Measurements from ENCODE around the gene KDM1A.
A peak's percentile ranks its signal among the peaks of the same experiment; 100 is the strongest.

The KDM1A gene

DNA sequence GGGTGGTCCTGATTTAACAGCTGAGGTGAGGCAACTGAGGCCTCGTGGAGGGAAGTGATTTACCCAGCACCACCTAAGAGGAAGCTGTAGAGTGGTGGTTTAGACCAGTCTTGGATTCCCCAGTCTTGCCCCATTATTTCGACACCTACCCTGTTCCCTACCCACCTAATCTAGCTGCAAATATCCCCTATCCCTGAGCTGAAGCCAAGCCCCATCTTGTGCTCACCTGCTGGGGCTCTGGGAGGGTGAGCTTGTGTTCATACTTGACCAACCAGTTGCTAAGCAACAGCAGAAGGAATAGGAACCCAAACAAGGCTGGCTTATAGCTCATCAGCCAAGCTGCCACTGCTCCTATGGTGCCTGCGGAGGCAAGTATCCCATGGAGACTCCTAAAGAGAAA is 5.6 kb upstream of the KDM1A start:
- DNase-seq (ENCODE audit: low read depth) = no peak

DNA sequence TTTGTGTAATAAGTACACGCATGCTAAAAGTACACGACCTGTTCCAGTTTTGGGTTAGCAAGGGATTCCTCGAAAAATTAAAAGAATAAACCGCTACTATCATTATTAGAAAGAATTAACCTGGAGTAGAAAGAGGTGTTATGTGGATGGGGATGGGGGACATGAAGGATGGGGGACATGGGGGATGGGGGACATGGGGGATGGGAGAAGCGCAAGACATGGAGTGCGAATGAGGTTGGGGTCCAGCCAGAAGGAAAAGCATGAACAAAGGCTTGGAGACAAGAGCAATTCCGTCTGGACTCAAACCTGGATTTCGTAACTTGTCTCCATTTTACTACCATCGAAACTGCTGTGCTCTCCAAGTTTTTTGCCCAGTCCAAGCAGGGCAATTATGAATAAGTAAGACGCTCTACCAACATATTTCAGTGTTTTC is 591 bp upstream of the KDM1A start:
- no peak for DNase-seq (ENCODE audit: low read depth)

DNA sequence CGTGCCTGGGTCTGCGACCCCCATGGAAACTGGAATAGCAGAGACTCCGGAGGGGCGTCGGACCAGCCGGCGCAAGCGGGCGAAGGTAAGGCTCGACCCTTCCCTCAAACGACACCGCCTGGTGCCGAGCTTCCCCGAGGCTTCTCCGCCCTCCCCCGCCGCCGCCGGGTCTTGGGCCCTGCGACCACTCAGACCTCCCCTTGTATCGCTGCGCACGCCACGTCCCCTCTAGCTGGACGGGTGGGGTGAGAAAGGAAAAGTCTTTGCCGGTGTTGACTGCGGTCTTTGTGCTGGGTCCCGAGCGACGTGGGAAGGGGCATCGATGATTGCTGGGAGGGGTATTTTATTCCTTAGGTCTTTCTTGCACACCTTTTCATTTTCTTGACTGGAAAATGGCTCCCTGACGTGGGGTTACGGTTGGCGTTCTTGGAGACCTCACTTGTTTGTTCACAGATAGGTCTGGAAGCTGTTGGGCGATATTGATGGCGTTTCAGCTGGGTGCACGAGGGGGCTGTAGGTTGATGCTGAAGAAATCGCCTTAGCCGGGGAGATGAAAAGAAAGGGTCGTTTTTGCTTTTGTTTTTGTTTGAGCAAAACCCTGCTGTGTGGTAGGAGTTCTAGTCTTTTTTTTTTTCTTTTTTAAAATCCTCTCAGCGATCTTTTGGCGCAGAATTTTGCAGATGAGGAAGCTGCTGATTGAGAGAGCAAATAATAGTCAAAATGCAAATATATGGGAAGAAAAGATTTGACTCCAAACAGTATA is 776 bp downstream of the KDM1A start:
- DNase-seq (ENCODE audit: low read depth) = peak; percentile 1

DNA sequence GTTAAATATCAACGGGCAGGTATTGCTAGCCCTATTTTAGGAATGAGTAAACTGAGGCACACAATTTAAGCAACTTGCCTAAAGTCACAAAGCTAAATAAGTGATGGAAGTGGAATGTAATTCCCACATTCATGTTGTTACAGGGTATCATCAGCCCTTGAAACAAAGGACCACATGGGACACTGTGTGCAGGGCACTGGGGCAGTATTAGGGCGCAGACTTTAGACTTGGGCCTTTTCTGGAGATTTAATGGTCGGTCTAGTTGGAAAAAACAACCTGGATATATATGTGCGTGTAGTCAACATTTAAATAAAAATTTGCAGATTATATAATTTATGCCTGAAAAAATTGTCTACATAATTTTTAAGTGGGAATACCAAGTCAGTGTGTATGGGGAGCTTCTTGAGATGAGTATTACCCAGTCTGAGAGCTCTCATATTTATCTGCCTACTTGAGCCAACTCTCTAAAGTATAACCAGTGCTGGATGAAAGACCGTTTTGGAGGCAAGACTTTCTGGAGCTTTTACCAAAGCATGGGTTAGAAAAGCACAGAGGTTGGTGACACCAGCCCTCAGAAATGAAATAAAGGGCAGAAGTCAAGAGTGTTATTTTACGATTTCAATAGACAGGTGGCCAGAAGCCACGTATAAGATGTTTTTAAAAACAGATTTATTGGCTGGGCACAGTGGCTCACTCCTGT is 1.6 kb downstream of the KDM1A start:
- no peak for DNase-seq (ENCODE audit: low read depth)

DNA sequence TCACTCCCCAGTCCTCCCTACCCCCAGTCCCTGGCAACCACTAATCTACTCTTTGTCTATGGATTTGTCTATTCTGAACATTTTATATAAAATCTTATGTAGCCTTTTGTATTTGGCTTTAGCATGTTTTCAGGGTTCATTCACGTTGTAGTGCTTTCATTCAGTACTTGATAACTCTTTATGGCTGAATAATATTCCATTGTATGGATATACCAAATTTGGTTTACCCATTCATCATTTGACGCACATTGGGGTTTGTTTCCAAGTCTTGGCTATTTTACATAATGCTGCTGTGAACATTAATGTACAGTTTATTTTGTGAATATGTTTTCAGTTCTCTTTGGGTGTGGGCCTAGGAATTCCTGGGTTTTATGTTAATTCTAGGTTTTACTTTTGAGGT is 2.6 kb downstream of the KDM1A start:
- DNase-seq (ENCODE audit: low read depth) = no peak

DNA sequence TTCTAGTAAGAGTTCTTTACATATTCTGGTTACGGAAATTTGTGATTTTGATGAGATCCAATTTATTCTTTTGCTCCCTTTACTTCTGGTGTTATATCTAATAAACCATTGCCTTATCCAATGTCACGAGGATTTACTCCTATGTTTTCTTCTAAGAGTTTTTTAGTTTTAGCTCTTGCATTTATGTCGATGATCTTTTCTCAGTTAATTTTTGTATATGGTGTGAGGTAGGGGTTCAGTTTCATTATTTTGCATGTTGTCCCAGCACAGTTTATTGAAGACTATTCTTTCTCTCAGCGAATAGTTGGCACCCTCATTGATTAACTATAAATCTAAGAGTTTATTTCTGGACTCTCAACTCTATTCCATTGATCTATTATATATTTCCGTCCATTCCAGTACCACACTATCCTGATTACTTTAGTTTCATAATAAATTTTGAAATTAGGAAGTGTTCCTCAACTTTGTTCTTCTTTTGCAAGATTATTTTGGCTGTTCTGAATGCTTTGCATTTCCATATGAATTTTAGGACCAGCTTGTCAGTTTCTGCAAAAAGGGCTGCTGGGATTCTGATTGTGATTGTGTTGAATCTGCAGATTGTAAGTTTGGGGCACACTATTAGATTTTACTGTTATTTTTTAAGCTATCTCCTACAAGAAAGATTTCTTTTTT is 4.0 kb downstream of the KDM1A start:
- no peak for DNase-seq (ENCODE audit: low read depth)

DNA sequence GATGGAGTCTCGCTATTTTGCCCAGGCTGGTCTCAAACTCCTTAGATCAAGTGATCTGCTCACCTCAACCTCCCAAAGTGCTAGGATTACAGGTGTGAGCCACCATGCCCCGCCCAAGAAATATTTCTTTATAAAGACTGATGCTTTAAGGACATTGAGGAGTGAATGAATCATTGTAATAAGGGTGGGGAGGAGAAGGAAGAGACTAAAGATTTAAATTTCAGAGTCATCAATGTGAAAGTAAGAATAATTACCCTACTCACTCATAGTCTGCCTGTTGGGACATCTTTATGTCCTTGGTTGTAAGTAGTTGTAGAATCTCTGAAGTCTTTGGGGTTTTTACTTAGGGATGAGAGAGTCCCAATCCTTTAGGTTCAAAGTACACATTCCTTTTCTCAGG is 7.3 kb downstream of the KDM1A start:
- DNase-seq (ENCODE audit: low read depth) = no peak

DNA sequence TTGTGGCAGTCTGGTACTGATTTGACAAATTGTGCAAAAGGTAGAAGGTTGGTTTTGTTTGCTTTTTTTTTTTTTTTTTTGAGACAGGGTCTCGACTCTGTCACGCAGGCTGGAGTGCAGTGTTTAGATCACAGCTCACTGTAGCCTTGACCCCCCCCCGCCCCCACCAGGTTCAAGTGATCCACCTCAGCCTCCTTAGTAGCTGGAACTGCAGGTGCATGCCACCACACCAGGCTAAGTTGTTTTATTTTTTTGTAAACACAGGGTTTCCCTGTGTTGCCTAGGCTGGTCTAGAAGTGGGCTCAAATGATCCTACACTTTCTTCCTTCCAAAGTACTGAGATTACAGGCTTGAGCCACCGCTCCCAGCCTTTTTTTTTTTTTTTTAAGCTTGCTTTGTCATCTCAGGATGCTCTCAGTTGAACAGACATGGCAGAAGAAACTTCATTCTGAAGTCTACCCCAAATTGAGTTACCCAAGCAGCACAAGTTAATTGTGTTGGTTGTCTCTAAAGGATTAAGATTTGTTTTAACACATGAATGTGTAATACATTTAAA is 8.2 kb downstream of the KDM1A start:
- no peak for DNase-seq (ENCODE audit: low read depth)

DNA sequence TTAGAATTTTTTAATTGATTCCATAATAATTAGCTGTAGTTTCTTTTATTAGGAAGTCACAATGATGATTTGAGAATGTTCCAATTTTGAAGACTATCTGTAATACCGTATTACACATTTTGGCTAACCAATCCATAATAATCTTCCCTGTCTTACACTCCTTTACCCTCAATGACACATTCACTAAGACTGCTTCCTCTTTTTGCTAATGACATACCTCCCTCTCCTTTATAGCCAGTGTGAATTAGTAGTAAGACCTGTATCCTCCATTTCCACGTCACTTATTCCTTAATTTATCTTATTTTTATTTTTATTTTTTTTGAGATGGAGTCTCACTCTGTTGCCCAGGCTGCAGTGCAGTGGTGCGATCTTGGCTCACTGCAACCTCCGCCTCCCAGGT is 10.1 kb downstream of the KDM1A start:
- no peak for DNase-seq (ENCODE audit: low read depth)

DNA sequence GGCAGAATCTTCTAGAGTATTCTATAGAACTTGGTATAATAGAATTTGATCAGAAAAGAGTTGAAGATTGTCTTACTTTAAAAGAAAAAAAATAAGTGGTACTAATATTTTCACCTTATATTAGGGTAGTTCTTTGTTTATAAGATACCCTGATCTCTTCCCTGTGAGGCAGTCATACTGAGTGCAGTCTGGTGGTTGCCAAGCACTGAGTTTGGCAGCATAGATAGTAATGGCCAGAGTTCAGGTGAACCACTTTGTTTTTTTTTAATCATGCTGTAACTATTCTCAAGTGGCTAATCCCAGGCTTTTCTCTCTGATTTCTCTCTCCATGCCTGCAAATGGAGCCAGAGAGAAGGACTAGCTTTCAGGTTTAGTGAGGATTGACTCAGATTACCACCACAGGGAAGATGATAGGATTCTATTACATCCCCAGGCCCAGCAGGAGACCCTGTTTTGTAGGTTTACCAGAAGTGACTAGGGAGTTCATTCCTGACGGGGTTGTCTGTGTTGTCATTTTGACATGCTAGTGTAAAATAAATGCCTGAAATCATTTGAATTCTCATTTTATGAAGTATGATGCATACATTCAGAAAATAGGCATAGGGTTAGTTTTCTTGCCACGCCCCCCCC is 16.7 kb downstream of the KDM1A start:
- DNase-seq (ENCODE audit: low read depth) = no peak

DNA sequence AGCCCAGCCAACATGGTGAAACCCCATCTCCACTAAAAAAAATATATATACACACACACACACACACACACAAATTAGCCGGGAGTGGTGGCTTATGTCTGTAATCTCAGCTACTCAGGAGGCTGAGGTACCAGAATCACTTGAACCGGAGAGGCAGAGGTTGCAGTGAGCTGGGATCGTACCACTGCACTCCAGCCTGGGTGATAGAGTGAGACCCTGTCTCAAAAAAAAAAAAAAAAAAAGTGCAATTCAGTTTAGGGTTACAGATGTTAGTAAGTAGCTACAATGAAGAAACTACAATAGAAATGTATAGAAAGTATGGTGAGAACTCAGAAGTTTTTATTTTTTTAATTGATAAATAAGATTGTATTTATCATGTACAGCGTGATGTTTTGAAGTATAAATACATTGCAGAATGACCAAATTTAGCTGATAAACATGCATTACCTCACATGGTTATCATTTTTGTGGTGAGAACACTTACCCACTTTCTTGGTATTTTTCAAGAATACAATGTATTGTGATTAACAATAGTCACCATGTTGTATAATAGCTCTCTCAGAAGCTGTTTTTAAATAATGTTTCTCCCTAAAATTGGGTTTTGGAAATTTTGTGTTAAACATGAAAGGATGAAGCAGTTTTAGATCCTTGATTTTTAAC is 17.9 kb downstream of the KDM1A start:
- no peak for DNase-seq (ENCODE audit: low read depth)

DNA sequence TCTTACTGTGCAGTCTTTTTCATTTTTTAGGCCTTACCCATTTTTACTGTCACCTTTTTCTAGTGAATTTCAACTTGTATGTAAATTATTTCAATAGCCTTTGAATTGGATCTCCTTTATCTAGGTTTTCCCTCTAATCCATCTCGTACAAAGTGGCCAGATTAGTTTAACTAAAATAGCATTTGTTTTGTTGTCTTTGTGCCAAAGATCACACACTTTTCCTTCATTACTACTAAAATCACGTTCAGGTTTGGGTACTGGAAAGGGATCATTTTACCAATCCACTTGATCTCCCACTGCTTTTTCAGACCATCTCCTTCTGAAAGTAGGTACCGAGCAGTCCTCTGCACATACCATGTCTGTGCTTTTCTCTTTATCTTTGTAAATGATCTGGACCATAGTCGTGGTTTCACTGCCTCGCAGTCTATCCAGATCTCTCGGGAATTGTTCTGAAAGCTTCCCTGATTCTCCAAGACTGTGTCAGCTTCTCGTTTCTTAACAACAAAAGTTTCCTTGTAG is 20.1 kb downstream of the KDM1A start:
- no peak for DNase-seq (ENCODE audit: low read depth)

DNA sequence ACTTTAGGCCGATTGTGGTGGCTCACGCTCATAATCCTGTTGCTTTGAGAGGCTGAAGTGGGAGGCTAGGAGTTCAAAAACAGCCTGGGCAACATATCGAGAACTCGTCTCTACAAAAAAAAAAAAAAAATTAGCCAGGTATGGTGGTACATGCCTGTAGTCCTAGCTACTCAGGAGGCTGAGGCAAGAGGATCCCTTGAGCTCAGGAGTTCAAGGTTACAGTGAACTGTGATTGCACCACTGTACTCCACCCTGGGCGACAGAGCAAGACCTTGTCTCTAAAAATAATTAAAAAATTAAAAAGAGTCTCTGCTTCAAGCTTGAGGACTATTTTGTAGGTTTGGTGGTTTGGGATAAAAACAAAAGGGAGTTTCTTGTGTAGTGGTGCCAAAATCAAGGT is 21.2 kb downstream of the KDM1A start:
- no peak for DNase-seq (ENCODE audit: low read depth)

DNA sequence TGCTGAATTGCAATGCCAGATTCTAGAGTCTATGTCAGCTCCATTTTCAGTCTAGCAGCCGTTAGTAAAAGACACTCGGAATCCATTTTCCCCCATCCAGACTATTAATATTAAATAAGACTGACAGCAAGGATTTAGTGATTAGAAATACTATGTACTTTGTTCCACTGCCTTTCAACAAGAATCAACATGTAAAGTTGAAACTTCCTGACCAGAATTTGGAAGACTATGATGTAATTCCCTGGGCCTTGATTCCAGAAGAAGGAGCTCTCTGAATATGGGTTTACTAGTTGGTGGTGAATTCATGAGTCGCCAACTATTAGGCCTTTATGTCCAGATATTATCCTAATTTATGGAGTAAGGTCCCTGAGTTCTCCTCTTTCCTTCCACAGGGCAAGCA is 24.8 kb downstream of the KDM1A start:
- DNase-seq (ENCODE audit: low read depth) = no peak

DNA sequence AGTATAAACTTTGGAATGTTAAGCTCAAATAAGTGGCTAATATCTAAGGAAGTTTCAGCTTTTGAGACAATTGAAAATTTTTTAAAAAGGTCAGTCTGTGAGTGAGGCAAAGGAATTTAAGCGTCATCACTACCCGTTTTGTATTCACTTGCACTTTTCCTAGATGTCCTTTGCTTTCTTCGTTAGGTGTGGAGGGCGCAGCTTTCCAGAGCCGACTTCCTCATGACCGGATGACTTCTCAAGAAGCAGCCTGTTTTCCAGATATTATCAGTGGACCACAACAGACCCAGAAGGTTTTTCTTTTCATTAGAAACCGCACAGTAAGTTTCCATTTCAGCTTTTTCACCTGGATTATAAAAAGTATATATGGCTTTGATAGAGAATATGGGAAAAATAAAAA is 30.9 kb downstream of the KDM1A start:
- DNase-seq (ENCODE audit: low read depth) = no peak

DNA sequence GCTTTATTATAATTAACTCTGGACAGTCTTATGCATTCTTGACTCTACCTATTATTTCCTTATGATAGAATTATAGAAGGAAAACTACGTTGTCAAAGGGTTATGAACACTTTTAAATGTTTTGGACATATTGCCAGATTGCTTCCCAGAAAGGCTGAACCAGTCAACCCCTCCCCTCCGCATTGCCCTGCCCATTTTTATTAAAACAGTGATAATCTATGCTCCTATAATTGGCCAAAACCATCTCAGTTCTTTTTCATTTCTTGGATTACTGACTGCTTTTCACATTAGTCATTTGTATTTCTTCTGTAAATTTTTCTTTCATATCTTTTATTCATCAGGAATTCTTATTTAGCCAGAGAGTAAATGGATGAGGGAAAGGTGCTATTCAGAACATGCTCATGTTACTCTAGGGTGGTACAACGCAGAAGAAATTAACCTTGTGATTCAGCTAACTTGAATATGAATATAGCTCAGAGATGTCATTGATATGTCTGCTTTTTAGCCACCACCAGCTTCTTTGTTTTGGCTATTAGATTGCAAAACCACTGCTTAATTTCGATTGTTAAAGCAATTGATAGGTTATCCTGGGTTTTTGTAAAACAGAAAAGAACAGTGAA is 32.1 kb downstream of the KDM1A start:
- DNase-seq (ENCODE audit: low read depth) = no peak

DNA sequence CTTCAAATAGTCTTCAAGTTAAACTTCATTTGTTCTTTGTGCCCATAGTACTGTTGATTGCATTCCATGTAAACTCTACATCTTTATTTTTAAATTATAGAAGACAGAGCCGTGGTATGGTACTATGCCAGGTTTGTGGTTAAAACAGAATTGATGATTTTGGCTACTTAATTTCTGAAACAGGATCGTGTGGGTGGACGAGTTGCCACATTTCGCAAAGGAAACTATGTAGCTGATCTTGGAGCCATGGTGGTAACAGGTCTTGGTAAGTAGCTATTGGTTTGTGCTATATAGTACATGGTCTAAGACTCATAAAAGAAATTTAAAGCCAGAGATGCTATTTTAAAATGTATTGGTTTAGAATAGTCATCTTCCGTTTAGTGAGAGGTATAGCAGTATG is 38.0 kb downstream of the KDM1A start:
- DNase-seq (ENCODE audit: low read depth) = no peak

DNA sequence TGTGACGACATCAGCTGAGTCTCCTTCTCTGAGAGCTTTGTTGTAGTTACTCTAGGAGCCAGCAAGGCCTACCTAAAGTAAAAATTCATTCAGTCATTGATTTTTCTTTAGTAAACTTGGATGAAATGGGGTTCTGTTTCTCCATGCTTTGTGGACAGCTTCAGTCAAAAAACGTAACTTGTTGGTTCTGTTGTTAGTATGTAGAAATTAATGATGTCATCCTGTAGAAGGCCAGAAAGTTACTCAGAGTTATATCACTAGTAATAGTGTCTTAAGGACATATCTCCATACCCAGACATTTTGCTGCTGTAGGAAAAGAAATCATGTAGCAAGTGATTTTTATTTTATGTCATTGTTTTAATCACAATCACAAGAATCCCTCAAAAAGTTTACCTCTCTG is 43.0 kb downstream of the KDM1A start:
- DNase-seq (ENCODE audit: low read depth) = no peak

DNA sequence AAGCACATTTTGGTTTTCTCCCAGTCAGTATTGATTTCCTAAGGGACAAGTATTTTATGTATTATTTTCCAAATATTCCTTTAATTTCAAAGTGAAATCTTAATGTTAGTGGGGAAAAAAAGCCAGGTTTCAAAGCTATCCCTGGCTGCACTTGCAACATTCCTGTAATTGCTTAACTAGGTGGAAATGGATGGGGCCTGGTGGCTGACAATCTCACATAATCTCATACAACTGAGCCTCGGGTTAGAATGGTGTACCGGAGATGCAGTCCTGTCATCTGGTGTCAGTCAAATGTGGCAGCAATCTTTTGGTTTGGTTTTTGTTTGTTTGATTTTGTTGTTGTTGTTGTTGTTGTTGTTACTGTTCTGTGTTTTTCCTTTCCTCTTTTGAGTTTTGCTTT is 46.1 kb downstream of the KDM1A start:
- no peak for DNase-seq (ENCODE audit: low read depth)

DNA sequence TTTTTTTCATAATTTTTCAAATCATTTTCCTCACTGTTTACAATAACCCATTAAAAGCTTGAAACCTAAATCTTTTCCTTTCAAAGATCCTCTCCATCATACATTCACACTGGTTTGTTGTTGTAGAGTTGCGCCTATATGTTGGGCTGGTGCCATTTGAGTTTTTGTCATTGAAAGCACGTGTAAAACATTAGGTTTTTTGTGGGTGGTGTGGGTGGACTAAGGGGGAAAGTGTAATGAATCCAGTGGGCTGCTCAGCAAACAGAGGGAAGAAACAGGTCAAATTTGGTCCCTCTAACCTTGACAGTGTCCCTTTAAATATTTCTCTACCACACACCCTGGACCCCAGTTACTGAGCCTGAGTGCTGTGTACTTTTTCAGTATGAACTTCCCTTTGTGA is 46.8 kb downstream of the KDM1A start:
- no peak for DNase-seq (ENCODE audit: low read depth)

DNA sequence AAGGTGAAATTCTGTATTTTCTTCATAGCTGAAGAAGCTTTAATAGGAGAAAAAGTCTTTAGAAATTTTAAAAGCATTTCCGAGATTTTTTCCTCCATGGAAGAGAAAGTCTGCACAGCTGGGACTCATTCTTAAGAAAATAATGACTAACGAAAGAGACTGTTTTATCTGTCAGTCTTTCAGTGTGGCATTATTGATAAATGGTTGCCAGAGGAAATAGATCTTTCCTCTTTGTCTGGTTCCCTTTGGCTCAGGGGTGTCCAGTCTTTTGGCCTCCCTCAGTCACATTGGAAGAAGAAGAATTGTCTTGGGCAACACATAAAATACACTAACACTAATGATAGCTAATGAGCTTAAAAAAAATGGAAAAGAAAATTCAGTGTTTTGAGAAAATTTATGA is 49.9 kb downstream of the KDM1A start:
- DNase-seq (ENCODE audit: low read depth) = no peak

All from stimulated activated CD8-positive, alpha-beta memory T cell treated with anti-CD3 and anti-CD28 coated beads, Interleukin-4, amount 100 ng/mL, for 24 hours (primary cell).